CD4-positive, alpha-beta T cell treated with Interleukin-15 for 1 hour (primary cell): ENCODE data around the gene PEX11B.
A peak's percentile ranks its signal among the peaks of the same experiment; 100 is the strongest.

Experiments used
- DNase-seq: peaks from one replicate; pipeline ENCODE4 v3.0.0-alpha.2; 2020

The PEX11B gene, protein sequence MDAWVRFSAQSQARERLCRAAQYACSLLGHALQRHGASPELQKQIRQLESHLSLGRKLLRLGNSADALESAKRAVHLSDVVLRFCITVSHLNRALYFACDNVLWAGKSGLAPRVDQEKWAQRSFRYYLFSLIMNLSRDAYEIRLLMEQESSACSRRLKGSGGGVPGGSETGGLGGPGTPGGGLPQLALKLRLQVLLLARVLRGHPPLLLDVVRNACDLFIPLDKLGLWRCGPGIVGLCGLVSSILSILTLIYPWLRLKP

DNA sequence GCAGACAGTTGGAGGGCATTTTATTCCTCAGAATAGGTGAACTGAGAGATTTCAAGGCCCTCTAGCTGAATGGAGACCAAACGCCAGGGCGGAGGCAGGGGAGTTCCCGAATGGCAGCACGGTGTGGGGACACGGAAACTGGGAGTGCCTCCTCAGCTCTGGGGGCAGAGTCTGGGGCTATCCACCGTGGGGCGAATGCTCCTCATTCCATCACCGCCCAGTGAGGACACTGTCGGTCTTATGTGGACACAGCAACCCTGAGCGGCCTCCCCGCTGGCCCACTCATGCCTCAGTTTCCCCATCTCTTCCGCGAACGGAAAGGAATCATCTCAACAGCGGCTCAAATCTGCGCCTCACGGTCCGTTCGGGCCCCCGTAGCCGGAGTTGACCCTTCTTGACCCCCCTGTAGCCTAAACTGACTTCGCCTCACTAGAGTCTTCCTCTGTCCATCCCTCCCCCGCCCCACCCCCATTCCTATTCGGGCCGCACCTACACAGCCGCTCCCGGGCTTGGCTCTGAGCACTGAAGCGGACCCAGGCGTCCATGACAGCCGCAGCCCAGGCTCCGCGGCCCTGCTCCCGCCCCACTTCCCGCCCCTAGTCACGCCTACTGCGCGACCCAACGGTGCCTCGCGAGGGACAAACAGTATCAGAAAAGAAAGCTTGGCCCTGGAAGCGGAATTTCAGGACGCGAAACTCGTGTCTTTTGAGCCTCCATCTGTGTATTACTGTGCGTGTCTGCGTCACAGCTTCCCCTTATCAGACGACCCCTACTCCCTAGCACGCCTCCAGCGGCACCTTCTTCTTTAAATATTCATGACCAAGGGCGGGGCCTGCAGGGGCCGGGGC is at the start of gene PEX11B:
Gene PEX11B, minus strand, starts transcription at position 574 of the 848 bp plus-strand sequence. Its CDS starts 29 bp downstream, at position 545.
- DNase-seq, result peak; percentile 94

DNA sequence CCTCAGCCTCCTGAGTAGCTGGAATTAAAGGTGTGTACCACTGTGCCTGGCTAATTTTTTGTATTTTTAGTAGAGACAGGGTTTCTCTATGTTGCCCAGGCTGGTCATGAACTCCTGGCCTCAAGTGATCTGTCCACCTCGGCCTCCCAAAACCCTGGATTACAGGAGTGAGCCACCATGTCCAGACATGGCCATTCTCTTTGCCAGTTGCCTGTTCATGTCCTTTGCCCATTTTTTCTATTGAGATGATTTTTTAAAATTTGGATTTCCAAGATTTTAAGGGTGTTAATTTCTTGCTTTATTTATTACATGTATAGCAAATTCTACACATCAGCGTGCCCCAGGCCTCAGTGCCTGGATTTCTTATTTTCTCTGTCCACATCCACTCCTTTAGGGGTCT is 48.8 kb upstream of the PEX11B start:
- DNase-seq, result no peak

DNA sequence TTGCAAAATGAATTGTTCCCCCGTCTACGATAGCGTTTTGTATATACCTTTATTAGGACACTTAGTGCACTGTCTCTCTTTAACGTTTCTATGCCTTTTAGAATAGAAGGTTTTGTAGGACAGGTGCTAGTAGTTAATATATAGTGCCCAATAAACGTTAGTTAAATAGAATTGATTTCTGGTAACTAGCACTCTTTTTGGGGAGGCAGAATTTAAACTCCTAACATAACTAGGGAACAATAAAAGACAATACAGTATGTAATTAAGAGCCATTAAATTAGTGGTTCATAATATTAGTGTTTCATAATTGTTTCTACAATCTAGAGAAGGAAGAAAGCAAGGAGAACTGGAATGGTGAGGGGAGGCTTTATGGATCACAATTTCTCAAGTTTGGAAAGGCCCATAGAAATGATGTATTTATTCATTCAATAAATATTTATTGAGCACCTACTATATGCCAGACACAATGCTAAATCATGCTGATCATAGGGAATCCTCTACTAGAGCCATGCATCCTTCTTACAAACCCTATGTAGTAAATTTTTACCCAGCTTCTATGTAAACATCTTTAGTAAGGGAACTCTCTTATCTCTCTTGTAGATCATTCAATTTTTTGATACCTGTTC is 46.7 kb upstream of the PEX11B start:
- no peak for DNase-seq

DNA sequence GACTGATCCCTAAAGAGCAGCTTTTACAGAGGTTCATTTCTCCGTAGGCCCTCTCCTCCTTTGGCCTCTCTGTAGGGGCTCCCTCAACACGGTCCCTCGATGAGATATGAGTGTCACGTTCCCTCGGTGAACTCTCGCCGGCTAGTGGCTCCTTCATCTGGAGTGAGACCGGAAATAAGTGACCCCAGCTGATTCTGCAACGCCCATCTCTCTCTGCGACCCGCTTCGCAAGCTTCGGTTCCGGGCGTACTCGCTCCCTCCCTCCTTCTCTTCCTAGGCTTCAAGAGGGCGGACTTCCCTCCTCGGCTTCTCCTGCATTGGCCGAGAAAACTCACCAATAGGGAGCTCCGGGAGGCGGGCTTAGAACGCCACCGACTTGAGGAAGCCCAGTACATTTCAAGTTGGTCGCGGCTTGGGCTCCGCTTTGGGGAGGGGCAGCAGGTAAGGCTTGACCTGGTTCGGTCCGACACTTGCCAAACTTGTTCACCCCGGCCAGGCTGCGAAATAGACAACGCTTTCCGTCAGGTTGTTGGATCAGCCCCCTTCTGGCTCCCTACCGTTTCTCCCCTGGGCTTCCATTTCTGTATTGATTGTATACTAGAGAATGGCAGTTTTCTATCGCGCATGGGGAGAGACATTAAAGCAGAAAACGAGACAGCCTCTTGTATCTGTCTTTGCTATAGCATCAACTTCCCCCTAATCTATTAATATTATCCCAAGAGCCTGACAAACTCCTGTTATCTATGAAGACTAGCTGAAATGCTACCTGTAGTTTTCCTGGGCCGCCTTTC is 46.0 kb upstream of the PEX11B start, which contains the start of the genes ANKRD34A and POLR3GL:
Gene ANKRD34A, minus strand, starts transcription at position 248 of the 791 bp plus-strand sequence. CDS start 2,816 bp downstream, outside the sequence.
Gene POLR3GL, plus strand, starts transcription at position 363 of the 791 bp plus-strand sequence. CDS start 10,176 bp downstream, outside the sequence.
- peak; percentile 92 for DNase-seq

DNA sequence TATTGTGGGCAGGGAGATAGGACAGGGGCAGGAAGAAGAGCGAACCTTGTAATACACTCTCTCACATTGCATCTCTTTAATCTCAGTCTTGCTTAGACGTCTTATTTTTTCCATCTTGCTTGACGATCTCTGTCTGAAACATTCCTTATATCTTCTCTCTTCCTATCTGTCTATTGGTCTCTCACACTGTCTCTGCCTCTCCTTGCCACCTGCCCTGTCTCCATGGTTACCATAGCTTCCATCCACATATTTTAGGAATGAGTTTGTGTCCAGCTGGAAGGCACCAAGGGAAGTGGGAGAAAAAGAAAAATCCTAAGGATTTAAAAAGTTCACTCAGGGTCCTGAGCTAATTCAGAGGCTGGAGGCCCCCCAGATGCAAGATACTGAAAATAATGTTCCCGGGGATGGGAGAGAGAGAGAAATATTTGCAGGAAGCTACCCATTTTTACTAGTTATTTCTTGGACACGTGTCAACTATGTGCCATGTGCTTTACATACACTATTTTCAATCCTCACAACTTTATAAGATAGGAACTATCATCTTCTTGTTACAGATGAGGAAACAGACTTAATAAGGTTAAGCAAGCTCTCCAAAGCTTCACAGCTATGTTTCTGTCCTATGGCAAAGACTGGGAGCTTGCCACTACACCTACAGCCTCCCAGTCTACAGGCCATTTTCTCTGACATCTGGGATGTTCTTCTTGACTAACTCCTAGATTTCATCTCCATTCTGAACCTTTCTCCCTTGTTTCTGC is 44.9 kb upstream of the PEX11B start:
- DNase-seq, result no peak

DNA sequence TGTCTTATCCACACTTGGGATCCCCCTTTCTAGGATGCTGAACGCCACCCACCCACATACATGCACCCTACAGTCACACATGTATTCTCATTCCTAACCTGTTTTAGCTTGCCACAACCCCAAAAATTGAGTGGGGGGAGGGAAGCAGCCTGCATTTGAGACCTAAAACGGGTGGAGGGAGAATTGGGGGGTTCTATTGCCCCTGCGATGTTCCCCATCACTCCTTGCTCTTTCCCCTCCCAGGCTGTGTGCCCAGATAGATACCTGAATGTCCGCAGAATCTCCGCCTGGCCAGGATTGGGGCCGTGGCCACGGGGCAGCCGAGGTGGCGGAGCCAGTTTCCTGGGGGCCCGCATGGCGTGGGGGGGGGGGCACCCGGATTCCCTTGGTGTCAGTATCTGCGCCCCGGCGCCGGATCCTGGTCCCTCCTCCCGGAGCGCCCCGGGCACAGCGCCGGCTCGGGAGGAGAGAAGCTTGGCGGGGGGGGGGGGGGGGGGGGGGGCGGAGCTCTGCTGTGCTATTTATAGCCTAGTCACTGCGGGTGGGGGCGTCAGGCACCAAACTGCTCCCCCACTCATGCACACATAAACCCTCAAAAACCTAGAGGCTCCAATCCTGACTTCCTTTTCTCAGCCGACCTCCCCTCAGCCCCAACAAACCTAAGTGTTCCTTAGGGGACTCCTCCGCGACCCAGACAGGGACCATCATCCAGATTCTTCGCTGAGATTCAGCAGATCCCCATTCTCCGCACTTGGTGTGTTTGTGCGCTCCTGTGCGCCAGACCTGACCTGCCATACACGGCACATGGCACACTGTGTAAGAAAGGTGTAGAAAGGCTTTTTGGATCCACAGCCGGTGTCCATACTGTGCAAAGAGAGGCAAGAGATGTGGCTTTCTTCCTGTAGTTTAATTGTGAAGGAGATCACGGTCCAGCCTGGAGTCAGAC is 43.9 kb upstream of the PEX11B start:
- DNase-seq, result no peak

DNA sequence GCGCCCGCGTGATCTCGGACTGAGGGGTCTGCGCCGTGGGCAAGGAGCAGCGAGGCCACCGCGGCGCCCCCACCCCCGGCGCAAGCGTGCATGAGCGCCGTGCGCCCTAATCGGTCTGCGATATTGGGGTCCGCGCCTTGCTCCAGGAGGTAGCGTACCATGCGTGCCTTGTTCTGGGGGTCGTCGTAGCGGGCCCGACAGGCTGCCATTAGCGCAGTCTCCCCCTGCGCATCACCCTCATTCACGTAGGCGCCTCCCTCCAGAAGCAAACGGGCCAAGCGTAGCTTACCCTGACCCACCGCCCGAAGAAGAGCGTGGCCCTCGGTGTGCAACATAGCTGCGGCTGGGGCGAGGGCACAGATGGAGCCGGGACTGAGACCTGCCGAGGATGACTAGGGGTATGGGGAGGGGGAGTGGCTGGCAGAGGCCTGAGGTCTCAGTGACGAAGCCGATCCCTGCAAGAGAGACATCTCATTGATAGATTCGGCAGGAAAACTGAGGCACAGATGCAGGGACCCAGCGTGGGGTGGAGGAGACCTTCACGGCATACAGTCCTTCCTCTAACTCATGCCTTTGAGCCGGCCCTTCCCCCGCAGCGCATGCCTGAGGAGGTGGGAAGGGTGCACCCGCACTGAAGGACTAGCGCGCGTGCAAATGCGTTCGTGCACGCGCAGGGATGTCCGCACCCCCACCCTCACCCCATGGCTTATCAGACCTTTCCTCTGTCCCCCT is 43.1 kb upstream of the PEX11B start:
- no peak for DNase-seq

DNA sequence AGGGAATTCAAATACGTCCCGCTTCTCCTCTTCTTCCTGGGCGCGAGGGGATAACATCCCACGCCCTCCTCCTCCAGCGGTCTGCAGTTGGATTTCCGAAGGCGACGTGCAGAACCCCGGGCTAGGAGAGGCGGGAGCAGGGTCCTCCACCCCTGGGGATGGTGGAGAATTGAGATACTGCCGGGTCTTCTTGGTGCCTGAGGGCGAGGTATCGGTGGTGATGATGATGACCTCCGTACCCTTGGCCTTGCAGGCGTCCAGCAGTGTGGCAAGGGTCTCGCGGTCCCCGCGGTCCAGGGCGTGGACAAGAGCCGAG is 42.5 kb upstream of the PEX11B start:
- DNase-seq, result no peak

DNA sequence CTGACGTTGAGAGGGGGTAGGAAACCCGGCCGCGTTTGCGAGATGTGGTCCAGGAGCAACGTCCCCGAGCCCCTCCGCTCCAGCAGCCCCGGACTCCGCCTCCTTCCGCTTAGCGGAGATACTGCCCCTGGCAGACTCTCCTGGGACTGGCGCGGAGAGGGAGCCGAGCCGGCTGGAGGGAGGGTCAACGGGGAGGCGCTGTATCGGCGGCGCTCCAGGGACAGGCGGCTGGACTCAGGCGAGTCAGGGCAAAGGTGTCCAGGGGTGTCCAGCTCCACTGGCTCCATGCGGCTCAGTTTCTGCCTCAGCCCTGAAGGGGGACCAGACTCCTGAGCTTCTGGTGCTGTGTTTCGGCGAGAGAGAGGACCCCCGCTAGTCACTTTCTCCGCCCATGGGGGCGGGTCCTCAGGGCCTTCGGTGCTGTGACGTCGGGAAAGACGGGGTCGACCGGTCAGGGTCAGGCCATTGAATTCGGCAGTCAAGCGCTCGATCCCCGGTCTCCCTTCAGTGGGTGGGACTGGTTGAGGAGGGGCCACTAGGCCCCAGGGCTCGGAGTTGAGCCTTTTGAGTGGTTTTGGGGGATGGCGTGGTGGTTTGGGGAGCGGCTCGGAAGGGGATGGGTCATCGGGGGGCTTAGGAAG is 42.1 kb upstream of the PEX11B start:
- DNase-seq, result peak; percentile 52

DNA sequence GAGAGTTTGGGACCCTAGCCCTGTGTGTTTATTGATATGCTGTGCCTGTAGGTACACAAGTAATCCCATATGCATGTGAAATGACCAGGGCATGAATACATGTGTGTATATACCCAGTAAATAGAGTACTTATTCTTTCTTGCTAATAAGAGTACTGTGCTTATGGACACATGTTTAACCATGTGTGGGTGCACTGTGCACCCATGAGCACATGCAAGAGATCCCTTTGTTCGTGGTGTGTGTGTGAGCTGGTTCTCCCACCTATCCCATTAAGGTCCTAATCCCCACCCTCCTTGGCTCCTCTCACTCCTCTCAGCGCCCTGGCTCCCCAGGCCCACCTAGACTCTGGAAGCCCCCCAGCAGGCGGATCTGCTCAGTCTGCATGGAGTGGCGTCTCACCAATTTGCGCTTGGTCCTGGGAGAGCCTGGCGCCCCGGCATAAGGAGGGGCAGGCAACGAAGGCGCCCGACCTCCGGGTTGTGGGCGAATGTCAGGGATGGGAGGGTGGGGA is 41.5 kb upstream of the PEX11B start:
- no peak for DNase-seq

DNA sequence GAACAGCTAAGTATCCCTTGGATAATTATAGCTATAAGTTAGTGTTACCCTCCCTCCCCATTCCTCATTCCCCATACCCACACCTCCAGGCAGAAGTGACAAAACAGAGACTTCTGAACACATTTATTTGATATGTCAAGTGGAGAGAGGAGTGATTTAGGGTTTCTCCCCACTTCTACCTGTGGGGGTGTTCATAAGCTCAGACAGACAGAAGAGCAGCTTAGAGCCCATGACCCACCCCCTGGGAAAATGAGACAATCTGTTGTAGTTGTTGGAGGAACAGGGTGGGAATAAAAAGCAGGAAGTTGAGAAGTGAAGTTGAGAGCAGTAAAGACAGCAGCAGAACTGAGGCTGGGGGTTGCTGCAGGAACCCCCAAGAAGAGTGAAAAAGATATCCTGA is 40.8 kb upstream of the PEX11B start:
- DNase-seq, result no peak

DNA sequence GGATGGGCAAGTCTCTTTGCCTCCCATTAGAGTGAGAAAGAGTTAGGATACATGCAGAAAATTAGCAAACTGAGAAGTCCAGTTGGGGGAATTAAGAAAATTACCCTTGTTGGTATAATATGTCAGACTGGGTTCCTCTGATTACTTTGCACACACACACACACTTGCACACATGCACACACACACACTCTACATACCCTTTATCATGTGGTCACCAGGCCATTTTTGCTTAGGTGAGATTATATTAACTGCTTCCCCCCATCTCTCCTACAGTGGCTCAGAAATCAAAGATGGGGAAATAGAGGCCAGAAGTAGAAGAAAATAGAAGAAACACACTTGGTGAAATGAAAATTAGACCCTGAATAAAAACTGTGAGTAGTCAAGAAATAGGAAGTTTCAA is 40.2 kb upstream of the PEX11B start:
- no peak for DNase-seq

DNA sequence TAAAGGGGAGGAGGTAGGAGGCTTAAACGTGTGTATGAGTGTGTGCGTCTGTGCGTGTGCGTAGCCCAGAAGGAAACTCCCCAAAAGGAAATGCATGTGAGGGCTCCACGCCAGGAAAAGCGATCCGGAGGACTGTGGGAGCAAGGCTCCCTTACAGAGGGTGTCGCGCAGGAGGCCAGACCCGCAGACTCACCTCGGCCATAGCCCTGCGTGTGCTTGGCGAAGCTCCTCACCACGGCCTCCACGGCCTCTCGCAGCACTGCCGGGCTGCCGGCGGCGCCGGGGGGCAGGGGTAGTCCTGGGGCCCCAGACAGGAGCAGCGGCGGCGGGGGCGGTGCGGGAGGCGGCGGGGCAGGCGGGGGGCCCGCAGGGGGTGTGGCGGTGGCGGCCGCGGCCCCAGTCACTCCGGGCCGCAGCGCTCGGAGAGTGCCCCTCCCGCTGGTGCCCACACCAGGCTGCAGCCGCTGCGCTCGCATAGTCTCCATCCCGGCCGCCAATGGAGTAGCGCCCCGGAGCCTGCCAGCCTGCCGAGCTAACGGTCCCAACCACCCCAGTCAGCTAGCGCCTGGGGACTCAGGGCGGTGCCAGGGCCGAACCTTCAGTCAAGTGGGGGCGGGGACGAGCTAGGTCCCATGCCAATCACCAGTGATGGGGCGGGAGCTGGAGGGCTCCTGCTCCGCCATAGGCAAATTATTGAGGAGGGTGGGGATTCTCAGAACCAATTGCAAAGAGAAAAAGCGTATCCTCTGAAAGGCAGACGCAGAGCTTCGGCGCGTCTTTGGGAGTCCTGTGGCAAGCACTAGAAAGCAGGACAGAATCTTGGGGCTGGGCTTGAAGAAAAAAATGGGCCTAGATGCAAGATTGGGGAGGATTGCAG is 39.2 kb upstream of the PEX11B start, which contains the start of gene LIX1L:
Gene LIX1L, minus strand, starts transcription at position 575 of the 877 bp plus-strand sequence. Its CDS starts 90 bp downstream, at position 485.
- peak; percentile 94 for DNase-seq

DNA sequence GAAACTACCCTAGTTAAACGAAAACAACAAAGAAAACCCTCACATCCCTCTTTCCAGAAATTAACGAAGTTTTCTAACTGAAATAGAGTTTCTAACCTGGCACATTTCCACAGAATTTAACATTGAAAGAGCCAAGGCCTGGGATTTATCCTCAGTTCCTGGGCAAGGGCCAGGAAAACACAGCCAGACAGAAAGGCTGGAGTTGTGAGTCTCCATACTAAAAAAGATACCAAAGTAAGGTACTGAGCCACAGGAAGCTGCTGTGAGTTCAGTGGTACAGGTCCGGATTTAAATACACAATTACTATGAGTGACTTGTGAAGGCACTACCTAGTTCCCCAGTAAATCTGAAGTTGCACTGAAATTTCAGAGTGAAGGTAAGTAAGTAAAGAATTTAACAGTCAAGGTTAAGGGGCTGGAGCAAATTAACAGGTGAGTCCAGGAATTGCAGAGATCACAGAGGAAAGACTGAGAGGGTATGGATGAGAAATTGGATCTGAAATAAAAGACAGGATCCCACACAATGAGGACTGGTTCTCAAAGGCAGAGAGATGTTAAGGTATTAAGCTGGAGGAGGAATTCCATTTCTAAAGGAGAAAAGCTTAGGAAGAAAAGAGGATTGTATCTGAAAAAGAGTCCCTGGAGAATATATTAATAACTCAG is 38.4 kb upstream of the PEX11B start:
- DNase-seq, result no peak

DNA sequence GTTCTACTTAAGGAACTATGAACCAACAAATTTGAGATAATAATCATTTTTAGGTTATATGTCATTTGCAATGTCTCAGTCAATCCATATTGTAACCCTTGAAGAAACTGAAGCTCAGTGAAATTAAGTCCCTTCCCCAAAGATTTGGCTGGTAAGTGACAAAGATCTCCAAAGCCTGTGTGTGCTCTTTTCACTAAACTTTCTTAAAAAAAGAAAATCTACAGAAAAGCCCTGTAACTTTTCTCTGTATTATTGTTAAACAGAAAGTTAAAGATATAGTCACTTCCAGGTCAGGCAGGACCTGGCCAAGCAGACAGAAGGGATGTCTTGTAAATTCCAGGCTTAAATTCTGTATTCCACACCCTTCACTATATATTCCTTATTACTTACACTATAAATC is 37.8 kb upstream of the PEX11B start:
- DNase-seq, result no peak

DNA sequence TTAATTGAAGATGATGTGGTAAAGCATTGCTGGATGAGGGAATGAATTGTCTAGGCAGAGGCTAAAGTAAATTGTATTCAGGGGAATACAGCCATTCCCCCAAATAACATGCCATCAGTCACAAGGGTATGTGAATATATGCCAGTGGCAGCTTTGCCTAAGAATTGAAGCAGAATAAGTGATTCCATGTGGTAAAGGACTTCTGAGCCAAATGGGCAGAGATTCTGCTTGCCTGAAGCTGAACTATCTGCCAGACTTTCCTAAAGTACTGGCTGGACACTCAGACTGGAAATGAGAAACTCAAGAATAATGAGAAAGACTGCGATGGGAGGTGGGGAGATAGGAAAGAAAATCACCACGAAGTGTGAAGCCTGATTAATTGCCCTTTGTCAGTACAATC is 36.9 kb upstream of the PEX11B start:
- DNase-seq, result no peak

DNA sequence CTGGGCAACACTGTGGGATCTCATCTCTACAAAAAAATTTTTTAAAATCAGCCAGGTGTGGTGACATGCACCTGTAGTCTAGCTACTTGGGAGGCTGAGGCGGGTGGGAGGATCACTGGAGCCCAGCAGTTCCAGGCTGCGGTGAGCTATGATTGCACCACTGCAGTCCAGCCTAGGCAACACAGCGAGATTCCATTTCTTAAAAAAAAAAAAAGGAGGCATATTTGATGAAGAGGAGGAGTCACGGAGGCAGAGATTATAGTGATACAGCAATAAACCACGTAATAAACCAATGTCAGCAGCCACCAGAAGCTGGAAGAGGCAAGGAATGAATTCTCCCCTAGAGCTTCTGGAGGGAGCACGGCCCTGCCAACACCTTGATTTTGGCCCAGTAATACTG is 35.3 kb upstream of the PEX11B start:
- DNase-seq, result no peak

DNA sequence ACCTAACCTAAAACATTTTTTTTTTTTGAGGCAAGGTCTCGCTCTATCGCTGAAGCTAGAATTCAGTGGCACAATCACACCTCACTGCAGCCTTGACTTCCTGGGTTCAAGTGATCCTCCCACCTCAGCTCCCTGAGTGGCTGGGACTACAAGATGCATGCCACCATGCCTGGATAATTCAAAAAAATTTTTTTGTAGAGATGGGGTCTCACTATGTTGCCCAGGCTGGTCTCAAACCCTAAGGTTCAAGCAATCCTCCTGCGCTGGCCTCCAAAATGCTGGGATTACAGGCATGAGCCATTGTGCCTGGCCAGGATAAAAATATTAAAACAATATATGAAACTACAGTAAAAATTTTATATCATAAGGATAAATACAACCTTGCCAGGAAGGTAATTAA is 34.4 kb upstream of the PEX11B start:
- DNase-seq, result no peak
